IMR-90 (cell line): ENCODE results near the gene CD8B. TPM values are rescaled to one million over a fixed set of nuclear protein-coding genes. Genes with fewer than 3 reads are reported as not detected.

Experiments
- ATAC-seq: fragments of 200-7000 bp; cut with Tn5 transposase; 2 replicates; pipeline ENCODE4 v1.9.1; 2020; ENCODE audit warnings: low read depth, mild to moderate bottlenecking, moderate library complexity
- BruUV-seq: library from RNA; stranded (reverse); fragments of 400-500 nt; replicated peaks from 2 replicates; lab custom pipeline; 2021; lab: Mats Ljungman, UMichigan
- CTCF ChIA-PET: fragments of 300-600 bp; formaldehyde crosslinking; extraction: SDS; loops from one replicate; lab custom pipeline; 2021; ENCODE audit warnings: antibody characterized with exemption; lab: Yijun Ruan, JAX
- POLR2A ChIA-PET: fragments of 300-600 bp; sonication (Branson Sonifier 250); formaldehyde crosslinking; loops from one replicate; lab custom pipeline; 2022; ENCODE audit warnings: antibody characterized with exemption; ENCODE audit not compliant: unreplicated experiment; lab: Charles Lee
- DNase-seq: peaks from one replicate; pipeline ENCODE4 v3.0.0; 2013
- H2AFZ ChIP-seq: replicated peaks from 2 replicates; pipeline ENCODE3; 2013; ENCODE audit warnings: low read length, mild to moderate bottlenecking; ENCODE audit not compliant: poor library complexity
- H2AK5ac ChIP-seq: 2 replicates; pipeline ENCODE4 v1.6.1; 2013; ENCODE audit warnings: low read depth, low read length, inconsistent platforms
- H2AK9ac ChIP-seq: replicated peaks from 2 replicates; pipeline ENCODE3; 2013; ENCODE audit warnings: mild to moderate bottlenecking, low read depth, low read length, moderate library complexity; ENCODE audit not compliant: poor library complexity
- H2BK120ac ChIP-seq: 2 replicates; pipeline ENCODE4 v1.6.1; 2013; ENCODE audit warnings: low read depth, low read length, inconsistent platforms
- H2BK15ac ChIP-seq: 3 replicates; pipeline ENCODE4 v1.6.1; 2013; ENCODE audit warnings: low read depth, low read length, inconsistent platforms
- H2BK20ac ChIP-seq: 2 replicates; pipeline ENCODE4 v1.6.1; 2013; ENCODE audit warnings: low read depth, mild to moderate bottlenecking, inconsistent platforms, low read length, moderate library complexity
- H2BK5ac ChIP-seq: 2 replicates; pipeline ENCODE4 v1.6.1; 2013; ENCODE audit warnings: mild to moderate bottlenecking, low read depth, low read length, inconsistent platforms; ENCODE audit not compliant: poor library complexity, severe bottlenecking
- H3K14ac ChIP-seq: replicated peaks from 2 replicates; pipeline ENCODE4 v1.6.1; 2013; ENCODE audit warnings: low read depth, low read length, inconsistent platforms
- H3K18ac ChIP-seq: 2 replicates; pipeline ENCODE4 v1.6.1; 2013; ENCODE audit warnings: low read depth, low read length, control low read depth
- H3K23ac ChIP-seq: 2 replicates; pipeline ENCODE4 v1.6.1; 2013; ENCODE audit warnings: low read depth, low read length, inconsistent platforms
- H3K27ac ChIP-seq: 2 replicates; pipeline ENCODE4 v1.5.1; 2013; ENCODE audit warnings: mild to moderate bottlenecking, control low read depth, low read length; ENCODE audit not compliant: insufficient read depth
- H3K27me3 ChIP-seq: 2 replicates; pipeline ENCODE4 v1.6.1; 2013; ENCODE audit warnings: low read length; ENCODE audit not compliant: control insufficient read depth, insufficient read depth
- H3K36me3 ChIP-seq: 2 replicates; pipeline ENCODE4 v1.6.1; 2013; ENCODE audit warnings: low read length, mixed read lengths; ENCODE audit not compliant: control insufficient read depth, insufficient read depth
- H3K4ac ChIP-seq: 2 replicates; pipeline ENCODE4 v1.6.1; 2013; ENCODE audit warnings: low read depth, low read length, inconsistent platforms
- H3K4me1 ChIP-seq: 2 replicates; pipeline ENCODE4 v1.6.1; 2013; ENCODE audit warnings: low read length, mixed read lengths; ENCODE audit not compliant: control insufficient read depth, insufficient read depth
- H3K4me2 ChIP-seq: 2 replicates; pipeline ENCODE4 v1.6.1; 2013; ENCODE audit warnings: low read depth, mild to moderate bottlenecking, control low read depth, low read length, moderate library complexity
- H3K4me3 ChIP-seq: 2 replicates; pipeline ENCODE4 v1.5.1; 2013; ENCODE audit warnings: low read depth, mild to moderate bottlenecking, control low read depth, low read length, moderate library complexity; ENCODE audit not compliant: insufficient read depth
- H3K56ac ChIP-seq: 2 replicates; pipeline ENCODE4 v1.6.1; 2013; ENCODE audit warnings: low read length, inconsistent platforms; ENCODE audit not compliant: insufficient read depth; ENCODE audit errors: extremely low read depth
- H3K79me1 ChIP-seq, 2 experiments: 2 replicates each; pipeline ENCODE4 v1.6.1; 2013; ENCODE audit warnings: low read length in 2 of 2, inconsistent platforms in 1 of 2, low read depth in 1 of 2
- H3K9ac ChIP-seq: 2 replicates; pipeline ENCODE4 v1.6.1; 2013; ENCODE audit warnings: low read depth, low read length, control low read depth
- H3K9me1 ChIP-seq: 2 replicates; pipeline ENCODE4 v1.6.1; 2013; ENCODE audit warnings: low read length, inconsistent platforms; ENCODE audit not compliant: insufficient read depth
- H3K9me3 ChIP-seq: 2 replicates; pipeline ENCODE4 v1.6.1; 2013; ENCODE audit warnings: low read length; ENCODE audit not compliant: control insufficient read depth, insufficient read depth
- H4K20me1 ChIP-seq: 2 replicates; pipeline ENCODE4 v1.6.1; 2013; ENCODE audit warnings: low read length, inconsistent platforms; ENCODE audit not compliant: insufficient read depth
- H4K5ac ChIP-seq: 2 replicates; pipeline ENCODE4 v1.6.1; 2013; ENCODE audit warnings: mild to moderate bottlenecking, low read depth, low read length, control low read depth
- H4K8ac ChIP-seq, 2 experiments: 2 replicates each; pipeline ENCODE4 v1.6.1; 2013; ENCODE audit warnings: low read depth in 2 of 2, low read length in 2 of 2, control low read depth in 1 of 2, inconsistent platforms in 1 of 2
- H4K91ac ChIP-seq: 2 replicates; pipeline ENCODE4 v1.6.1; 2013; ENCODE audit warnings: low read depth, low read length, inconsistent platforms; ENCODE audit not compliant: insufficient read depth
- BHLHE40 ChIP-seq: fragments of 150-350 bp; IDR thresholded peaks from 2 replicates; pipeline ENCODE4 v1.6.1; 2016; ENCODE audit warnings: mild to moderate bottlenecking, low read depth, low read length
- CEBPB ChIP-seq: IDR thresholded peaks from 2 replicates; pipeline ENCODE4 v1.6.1; 2012; ENCODE audit warnings: low read depth, low read length, improper control_type of control experiment
- CHD1 ChIP-seq: IDR thresholded peaks from 2 replicates; pipeline ENCODE4 v1.6.1; 2012; ENCODE audit warnings: low read depth, low read length, improper control_type of control experiment
- FOS ChIP-seq: fragments of 150-350 bp; IDR thresholded peaks from 2 replicates; pipeline ENCODE4 v1.6.1; 2016; ENCODE audit warnings: low read depth, low read length
- MAFK ChIP-seq: IDR thresholded peaks from 2 replicates; pipeline ENCODE4 v1.6.1; 2012; ENCODE audit warnings: low read depth, low read length, improper control_type of control experiment
- MAZ ChIP-seq: IDR thresholded peaks from 2 replicates; pipeline ENCODE4 v1.6.1; 2012; ENCODE audit warnings: low read depth, mild to moderate bottlenecking, low read length, improper control_type of control experiment, moderate library complexity, borderline replicate concordance
- MXI1 ChIP-seq: IDR thresholded peaks from 2 replicates; pipeline ENCODE4 v1.6.1; 2012; ENCODE audit warnings: low read depth, mild to moderate bottlenecking, low read length, moderate library complexity, borderline replicate concordance
- NFE2L2 ChIP-seq: fragments of 150-350 bp; IDR thresholded peaks from 2 replicates; pipeline ENCODE4 v1.6.1; 2016; ENCODE audit warnings: low read depth, mild to moderate bottlenecking, low read length
- RAD21 ChIP-seq: IDR thresholded peaks from 2 replicates; pipeline ENCODE4 v1.6.1; 2012; ENCODE audit warnings: low read length, improper control_type of control experiment
- RCOR1 ChIP-seq: IDR thresholded peaks from 2 replicates; pipeline ENCODE4 v1.6.1; 2012; ENCODE audit warnings: mild to moderate bottlenecking, low read length, improper control_type of control experiment; ENCODE audit not compliant: insufficient replicate concordance
- RFX5 ChIP-seq: IDR thresholded peaks from 2 replicates; pipeline ENCODE4 v1.8.0; 2012; ENCODE audit warnings: low read depth, mild to moderate bottlenecking, low read length, moderate library complexity
- SMC3 ChIP-seq: fragments of 150-350 bp; IDR thresholded peaks from 2 replicates; pipeline ENCODE4 v1.6.1; 2016; ENCODE audit warnings: low read depth, mild to moderate bottlenecking, antibody characterized with exemption, low read length, moderate library complexity
- WGBS, 2 experiments: methylation state at CpG; one replicate each; pipeline versions ENCODE4 v1.1.5 to v1.1.7; 2013; ENCODE audit warnings: missing lambda C conversion rate in 2 of 2; ENCODE audit not compliant: insufficient read length in 1 of 2; ENCODE audit errors: extremely low coverage in 2 of 2; 5-methylcytosine and 5-hydroxymethylcytosine counted together
- dilution Hi-C: fragments of 300-500 bp; cut with HindIII; formaldehyde crosslinking; loops from one replicate; pipeline ENCODE4 v1.14.3; 2018; ENCODE audit warnings: low sequenced_read_pairs; ENCODE audit not compliant: unreplicated experiment
- in situ Hi-C: fragments of 300-500 bp; cut with MboI; formaldehyde crosslinking; loops from 3 replicates; pipeline ENCODE4 v1.14.3; 2019; ENCODE audit warnings: low sequenced_read_pairs, inconsistent platforms, mixed read lengths
- intact Hi-C: fragments of 100-400 bp; cut with micrococcal nuclease; formaldehyde crosslinking; loops from 2 replicates; pipeline ENCODE4 v1.10.0; 2022
- polyA plus RNA-seq, 3 experiments: library from polyadenylated mRNA; depleted of rRNA; stranded (reverse); fragments of >200 nt; gene quantifications; 2 replicates each; pipeline ENCODE4 v1.2.3, GENCODE V29; 2012; ENCODE audit warnings: low replicate concordance in 1 of 3
- total RNA-seq: library from RNA; depleted of rRNA; stranded (reverse); fragments of >200 nt; gene quantifications from 2 replicates; pipeline ENCODE4 v1.2.3, GENCODE V29; 2012
- TF ChIP-seq, protein P1 (sequence below): fragments of 150-350 bp; IDR thresholded peaks from 2 replicates; pipeline ENCODE4 v1.6.1; 2016; ENCODE audit warnings: low read depth, mild to moderate bottlenecking, low read length, moderate library complexity, borderline replicate concordance
- TF ChIP-seq, protein P2 (sequence below): fragments of 150-350 bp; IDR thresholded peaks from 2 replicates; pipeline ENCODE4 v1.6.1; 2017; ENCODE audit warnings: mild to moderate bottlenecking, antibody characterized with exemption, low read length, low read depth
- TF ChIP-seq, protein P3 (sequence below): conservative IDR thresholded peaks from 2 replicates; pipeline ENCODE4 v1.5.1; 2012; ENCODE audit warnings: mild to moderate bottlenecking, low read depth, low read length, improper control_type of control experiment

The CD8B gene
- total and polyA plus RNA-seq, 2 of the 4 experiments (the other 2 are of a cell fraction), result not detected

DNA sequence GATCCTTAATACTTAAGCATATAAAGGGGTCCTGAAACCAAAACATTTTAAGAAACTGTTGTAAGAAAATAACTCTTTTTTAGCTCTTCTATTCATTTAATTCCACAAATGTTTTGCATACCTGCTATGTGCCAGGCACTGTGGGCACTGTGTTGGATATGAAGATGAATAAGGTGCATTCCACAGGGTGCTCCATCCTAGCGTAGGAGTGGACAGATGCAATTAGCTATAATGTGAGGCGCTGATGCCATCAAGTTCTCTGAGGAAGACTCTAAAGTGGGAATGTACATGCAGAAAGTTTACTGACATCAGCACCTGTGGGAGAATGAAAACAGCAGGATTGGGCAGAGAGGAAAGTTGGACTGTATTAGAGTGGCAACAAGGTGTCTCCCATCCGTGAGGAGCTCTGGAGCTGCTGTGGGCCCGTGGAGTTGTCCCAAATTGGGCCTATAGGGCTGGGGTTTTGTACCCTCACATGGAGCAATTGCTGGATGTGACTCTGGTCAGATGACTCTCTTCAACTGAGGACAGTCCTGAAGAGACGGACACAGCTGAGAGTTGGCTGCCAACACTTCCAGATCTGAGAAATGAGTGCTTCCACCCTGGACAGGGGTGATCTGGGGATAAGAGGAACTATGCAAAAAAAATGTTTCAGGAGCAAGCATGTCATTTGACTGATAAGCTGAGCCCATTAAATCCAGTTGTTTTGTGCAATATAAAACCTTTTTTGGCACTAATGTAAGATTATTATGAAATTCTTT is 93.3 kb downstream of the CD8B start:
- Histone ChIP-seq H3K23ac (no peak overlapping the region), H3K27ac (no peak overlapping the region), H2AK9ac (no peak overlapping the region), H3K36me3 (peaks cover 20% of the 10 kb centered on the region), H3K9me3 (no peaks in the 10 kb centered on the region), H3K27me3 (no peaks in the 10 kb centered on the region), H2AK5ac (no peak overlapping the region), H3K4ac (no peak overlapping the region), H3K18ac (no peak overlapping the region), H3K9me1 (no peaks in the 10 kb centered on the region), H4K20me1 (peaks cover 3% of the 10 kb centered on the region; the same call in 1 of the 2 replicates), H4K8ac (no peak overlapping the region), H3K14ac (no peak overlapping the region), H4K5ac (no peak overlapping the region), H2BK15ac (no peak overlapping the region), H2BK5ac (no peak overlapping the region), H3K79me1 (0 out of 4 replicates have a peak, but pooled peaks cover 0 to 2% of the 10 kb centered on the region in 2 experiments), H3K4me1 (no peaks in the 10 kb centered on the region), H3K4me2 (no peak overlapping the region), H2AFZ (no peak overlapping the region), H4K91ac (no peak overlapping the region), H2BK120ac (no peak overlapping the region), H3K4me3 (no peak overlapping the region), H2BK20ac (no peak overlapping the region), H3K9ac (no peak overlapping the region), H3K56ac (no peak overlapping the region)
- DNase-seq (no peak), ATAC-seq (no peak)
- dilution Hi-C loops (no loop called here), intact Hi-C loops (no loop called here), in situ Hi-C loops (no loop called here)
- ChIA-PET POLR2A (no interaction called here), CTCF (interaction anchor here (1.1 kb wide), 1 partner anchor 40 kb away, joined by 4 read pairs; no protein-coding TSS in a partner anchor)
- BruUV-seq, result no TSS peak
- WGBS, 2 experiments, result 89% methylated on average over 3 of the region's 5 CpGs; no CpG with 5 or more reads in 1 of the 2 experiments
- TF ChIP-seq, protein P1, sequence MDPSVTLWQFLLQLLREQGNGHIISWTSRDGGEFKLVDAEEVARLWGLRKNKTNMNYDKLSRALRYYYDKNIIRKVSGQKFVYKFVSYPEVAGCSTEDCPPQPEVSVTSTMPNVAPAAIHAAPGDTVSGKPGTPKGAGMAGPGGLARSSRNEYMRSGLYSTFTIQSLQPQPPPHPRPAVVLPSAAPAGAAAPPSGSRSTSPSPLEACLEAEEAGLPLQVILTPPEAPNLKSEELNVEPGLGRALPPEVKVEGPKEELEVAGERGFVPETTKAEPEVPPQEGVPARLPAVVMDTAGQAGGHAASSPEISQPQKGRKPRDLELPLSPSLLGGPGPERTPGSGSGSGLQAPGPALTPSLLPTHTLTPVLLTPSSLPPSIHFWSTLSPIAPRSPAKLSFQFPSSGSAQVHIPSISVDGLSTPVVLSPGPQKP, result no peak
- no peak for TF ChIP-seq RAD21
- no peak for TF ChIP-seq MAFK
- no peak for TF ChIP-seq RFX5
- TF ChIP-seq, protein P2, sequence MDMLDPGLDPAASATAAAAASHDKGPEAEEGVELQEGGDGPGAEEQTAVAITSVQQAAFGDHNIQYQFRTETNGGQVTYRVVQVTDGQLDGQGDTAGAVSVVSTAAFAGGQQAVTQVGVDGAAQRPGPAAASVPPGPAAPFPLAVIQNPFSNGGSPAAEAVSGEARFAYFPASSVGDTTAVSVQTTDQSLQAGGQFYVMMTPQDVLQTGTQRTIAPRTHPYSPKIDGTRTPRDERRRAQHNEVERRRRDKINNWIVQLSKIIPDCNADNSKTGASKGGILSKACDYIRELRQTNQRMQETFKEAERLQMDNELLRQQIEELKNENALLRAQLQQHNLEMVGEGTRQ, result no peak
- no peak for TF ChIP-seq NFE2L2
- TF ChIP-seq, protein P3, sequence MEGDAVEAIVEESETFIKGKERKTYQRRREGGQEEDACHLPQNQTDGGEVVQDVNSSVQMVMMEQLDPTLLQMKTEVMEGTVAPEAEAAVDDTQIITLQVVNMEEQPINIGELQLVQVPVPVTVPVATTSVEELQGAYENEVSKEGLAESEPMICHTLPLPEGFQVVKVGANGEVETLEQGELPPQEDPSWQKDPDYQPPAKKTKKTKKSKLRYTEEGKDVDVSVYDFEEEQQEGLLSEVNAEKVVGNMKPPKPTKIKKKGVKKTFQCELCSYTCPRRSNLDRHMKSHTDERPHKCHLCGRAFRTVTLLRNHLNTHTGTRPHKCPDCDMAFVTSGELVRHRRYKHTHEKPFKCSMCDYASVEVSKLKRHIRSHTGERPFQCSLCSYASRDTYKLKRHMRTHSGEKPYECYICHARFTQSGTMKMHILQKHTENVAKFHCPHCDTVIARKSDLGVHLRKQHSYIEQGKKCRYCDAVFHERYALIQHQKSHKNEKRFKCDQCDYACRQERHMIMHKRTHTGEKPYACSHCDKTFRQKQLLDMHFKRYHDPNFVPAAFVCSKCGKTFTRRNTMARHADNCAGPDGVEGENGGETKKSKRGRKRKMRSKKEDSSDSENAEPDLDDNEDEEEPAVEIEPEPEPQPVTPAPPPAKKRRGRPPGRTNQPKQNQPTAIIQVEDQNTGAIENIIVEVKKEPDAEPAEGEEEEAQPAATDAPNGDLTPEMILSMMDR, result no peak
- no peak for TF ChIP-seq RCOR1
- no peak for TF ChIP-seq MXI1
- TF ChIP-seq CEBPB, result no peak
- TF ChIP-seq FOS, result no peak
- TF ChIP-seq CHD1, result no peak
- TF ChIP-seq BHLHE40, result no peak
- TF ChIP-seq SMC3, result no peak
- TF ChIP-seq MAZ, result no peak
